HG03196 (cell line): Measurements from ENCODE around the gene NDUFA8.

ENCODE experiments used
- ATAC-seq: cut with Tn5 transposase; IDR thresholded peaks from one replicate; pipeline ENCODE4 v1.9.1; 2021; ENCODE audit not compliant: unreplicated experiment

NDUFA8 gene

GRCh38 chr9:122159026-122159924 is at the start of gene NDUFA8, which contains the start of gene MORN5:
NDUFA8 (minus strand) TSS chr9:122159779; CDS start chr9:122159677, 102 bp downstream.
MORN5 (plus strand) TSS chr9:122159908; CDS start chr9:122159973, 65 bp downstream.
- ATAC-seq = peak; percentile 93

- no peak for ATAC-seq
Measured at GRCh38 chr9:122207096-122207495, 47.5 kb upstream of the NDUFA8 start.

GRCh38 chr9:122206118-122207046 is 46.8 kb upstream of the NDUFA8 start:
- ATAC-seq = no peak

- ATAC-seq = no peak
Measured at GRCh38 chr9:122205176-122205575, 45.6 kb upstream of the NDUFA8 start.

GRCh38 chr9:122204491-122204890 is 44.9 kb upstream of the NDUFA8 start:
- no peak for ATAC-seq

GRCh38 chr9:122204055-122204454 is 44.5 kb upstream of the NDUFA8 start:
- no peak for ATAC-seq

GRCh38 chr9:122202111-122202510 is 42.5 kb upstream of the NDUFA8 start:
- no peak for ATAC-seq

GRCh38 chr9:122201641-122202040 is 42.1 kb upstream of the NDUFA8 start:
- ATAC-seq = no peak

- no peak for ATAC-seq
Measured at GRCh38 chr9:122200960-122201595, 41.5 kb upstream of the NDUFA8 start.

GRCh38 chr9:122197882-122198281 is 38.3 kb upstream of the NDUFA8 start:
- ATAC-seq = no peak

GRCh38 chr9:122197426-122197825 is 37.8 kb upstream of the NDUFA8 start:
- no peak for ATAC-seq

- no peak for ATAC-seq
Measured at GRCh38 chr9:122195875-122196274, 36.3 kb upstream of the NDUFA8 start.

- no peak for ATAC-seq
Measured at GRCh38 chr9:122193651-122194050, 34.1 kb upstream of the NDUFA8 start.

- no peak for ATAC-seq
Measured at GRCh38 chr9:122192914-122193525, 33.4 kb upstream of the NDUFA8 start.

- ATAC-seq = no peak
Measured at GRCh38 chr9:122192261-122192875, 32.8 kb upstream of the NDUFA8 start.

GRCh38 chr9:122191584-122191983 is 32.0 kb upstream of the NDUFA8 start:
- ATAC-seq = no peak

GRCh38 chr9:122190597-122191381 is 31.2 kb upstream of the NDUFA8 start:
- ATAC-seq = no peak

GRCh38 chr9:122188369-122188768 is 28.8 kb upstream of the NDUFA8 start:
- no peak for ATAC-seq

GRCh38 chr9:122186777-122187470 is 27.3 kb upstream of the NDUFA8 start:
- ATAC-seq = no peak
